Neural cell (in vitro differentiated cells): ENCODE results near the gene RCN2. TPM values are rescaled to one million over a fixed set of nuclear protein-coding genes. Genes with fewer than 3 reads are reported as not detected.

Source experiments
- H2AFZ ChIP-seq: fragments of 200-600, 300-800 bp; sonication (generic), shearing (Covaris generic); 2 replicates; pipeline ENCODE4 v1.6.0; 2014; ENCODE audit warnings: low read depth, mild to moderate bottlenecking, antibody characterized with exemption, low read length, moderate library complexity
- H3F3A ChIP-seq: fragments of 200-600 bp; shearing (Covaris generic); 2 replicates; pipeline ENCODE4 v1.6.1; 2016; ENCODE audit warnings: mild to moderate bottlenecking, moderate library complexity, mixed read lengths, antibody characterized with exemption, low read length; ENCODE audit not compliant: insufficient read depth, poor library complexity, severe bottlenecking
- H3K27ac ChIP-seq: fragments of 200-600, 300-800 bp; sonication (generic), shearing (Covaris generic); 2 replicates; pipeline ENCODE4 v1.5.1; 2014; ENCODE audit warnings: mild to moderate bottlenecking, low read length, moderate library complexity
- H3K27me3 ChIP-seq: fragments of 300-800, 200-600 bp; sonication (generic), shearing (Covaris generic); 2 replicates; pipeline ENCODE4 v1.6.0; 2014; ENCODE audit warnings: mild to moderate bottlenecking, low read depth, low read length, moderate library complexity; ENCODE audit not compliant: insufficient read depth
- H3K36me3 ChIP-seq: fragments of 300-800, 200-600 bp; sonication (generic), shearing (Covaris generic); 2 replicates; pipeline ENCODE4 v1.5.1; 2014; ENCODE audit warnings: mild to moderate bottlenecking, antibody characterized with exemption, low read length, moderate library complexity; ENCODE audit not compliant: insufficient read depth
- H3K4me2 ChIP-seq: fragments of 300-800, 200-600 bp; sonication (generic), shearing (Covaris generic); 2 replicates; pipeline ENCODE4 v1.6.0; 2014; ENCODE audit warnings: mild to moderate bottlenecking, low read length
- H3K4me3 ChIP-seq: fragments of 300-800, 200-600 bp; sonication (generic), shearing (Covaris generic); 2 replicates; pipeline ENCODE4 v1.5.1; 2014; ENCODE audit warnings: mild to moderate bottlenecking, low read length, moderate library complexity
- H3K79me2 ChIP-seq: fragments of 200-600 bp; shearing (Covaris generic); replicated peaks from 2 replicates; pipeline ENCODE4 v1.6.0; 2014; ENCODE audit warnings: mild to moderate bottlenecking, low read length, moderate library complexity; ENCODE audit not compliant: insufficient read depth
- H3K9ac ChIP-seq: fragments of 300-800, 200-600 bp; sonication (generic), shearing (Covaris generic); 2 replicates; pipeline ENCODE4 v1.6.1; 2016; ENCODE audit warnings: mild to moderate bottlenecking, low read length, mixed read lengths
- H3K9me2 ChIP-seq: fragments of 200-600 bp; shearing (Covaris generic); 2 replicates; pipeline ENCODE4 v1.6.1; 2016; ENCODE audit warnings: mild to moderate bottlenecking, low read length, mixed read lengths; ENCODE audit not compliant: insufficient read depth
- H3K9me3 ChIP-seq: fragments of 200-600, 300-800 bp; sonication (generic), shearing (Covaris generic); 2 replicates; pipeline ENCODE4 v1.6.1; 2016; ENCODE audit warnings: mild to moderate bottlenecking, mixed run types, low read length, moderate library complexity, mixed read lengths
- H4K20me1 ChIP-seq: fragments of 200-600 bp; shearing (Covaris generic); 2 replicates; pipeline ENCODE4 v1.6.1; 2016; ENCODE audit warnings: mild to moderate bottlenecking, mixed run types; ENCODE audit not compliant: insufficient read depth
- EP300 ChIP-seq: fragments of 450-650 bp; conservative IDR thresholded peaks from 2 replicates; pipeline ENCODE4 v1.6.1; 2014; ENCODE audit warnings: antibody characterized with exemption, mild to moderate bottlenecking, moderate library complexity; ENCODE audit not compliant: poor library complexity, severe bottlenecking
- EZH2 ChIP-seq: fragments of 200-600, 300-800 bp; shearing (Covaris generic), sonication (generic); IDR thresholded peaks from 2 replicates; pipeline ENCODE4 v1.6.1; 2014; ENCODE audit warnings: antibody characterized with exemption, low read length, borderline replicate concordance, mild to moderate bottlenecking; ENCODE audit not compliant: insufficient read depth, poor library complexity, severe bottlenecking
- MXI1 ChIP-seq: fragments of 450-650 bp; conservative IDR thresholded peaks from 2 replicates; pipeline ENCODE4 v1.6.1; 2014; ENCODE audit warnings: antibody characterized with exemption, mild to moderate bottlenecking; ENCODE audit not compliant: poor library complexity, severe bottlenecking
- POLR2AphosphoS5 ChIP-seq: IDR thresholded peaks from 2 replicates; pipeline ENCODE4 v1.6.1; 2012
- RAD21 ChIP-seq: fragments of 450-650 bp; conservative IDR thresholded peaks from 2 replicates; pipeline ENCODE4 v1.6.1; 2014; ENCODE audit warnings: antibody characterized with exemption, mild to moderate bottlenecking, moderate library complexity
- SMC3 ChIP-seq: fragments of 450-650 bp; conservative IDR thresholded peaks from 2 replicates; pipeline ENCODE4 v1.6.1; 2014; ENCODE audit warnings: antibody characterized with exemption, mild to moderate bottlenecking, moderate library complexity; ENCODE audit not compliant: poor library complexity
- TAF1 ChIP-seq: IDR thresholded peaks from 2 replicates; pipeline ENCODE4 v1.6.1; 2012; ENCODE audit warnings: low read depth
- polyA plus RNA-seq: library from polyadenylated mRNA; depleted of rRNA; stranded (reverse); fragments of >200 nt; gene quantifications from 2 replicates; pipeline ENCODE4 v1.2.3, GENCODE V29; 2014
- TF ChIP-seq, protein P1 (sequence below): IDR thresholded peaks from 2 replicates; pipeline ENCODE4 v1.6.1; 2012; ENCODE audit warnings: borderline replicate concordance
- TF ChIP-seq, protein P2 (sequence below): fragments of 450-650 bp; IDR thresholded peaks from 2 replicates; pipeline ENCODE4 v1.5.1; 2014; ENCODE audit warnings: antibody characterized with exemption, mild to moderate bottlenecking, moderate library complexity; ENCODE audit not compliant: poor library complexity, severe bottlenecking

The RCN2 gene
- polyA plus RNA-seq, 1 donor from 2014 or later, result 400 TPM

DNA sequence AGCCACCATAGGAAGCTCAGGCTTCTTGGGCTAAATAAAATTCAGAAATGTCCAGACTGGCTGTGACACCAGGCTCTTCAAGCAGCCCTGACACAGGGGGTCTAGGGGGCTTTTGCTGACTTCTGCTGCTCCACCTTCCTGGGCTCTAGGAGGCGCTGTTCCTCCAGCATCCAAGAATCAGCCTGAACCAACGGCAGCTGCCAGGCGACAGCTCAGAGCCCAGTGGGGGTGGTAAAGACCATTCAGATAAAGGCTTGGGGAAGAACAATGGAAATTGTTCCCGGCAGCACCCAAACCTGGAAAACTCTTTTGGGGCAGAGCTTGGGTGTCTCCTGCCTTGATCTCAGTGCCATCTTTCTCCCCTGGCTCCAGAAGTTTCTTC lies 41.8 kb downstream of the RCN2 start:
- H3K4me3 ChIP-seq, result no peak overlapping the region
- no peak overlapping the region for H2AFZ ChIP-seq

DNA sequence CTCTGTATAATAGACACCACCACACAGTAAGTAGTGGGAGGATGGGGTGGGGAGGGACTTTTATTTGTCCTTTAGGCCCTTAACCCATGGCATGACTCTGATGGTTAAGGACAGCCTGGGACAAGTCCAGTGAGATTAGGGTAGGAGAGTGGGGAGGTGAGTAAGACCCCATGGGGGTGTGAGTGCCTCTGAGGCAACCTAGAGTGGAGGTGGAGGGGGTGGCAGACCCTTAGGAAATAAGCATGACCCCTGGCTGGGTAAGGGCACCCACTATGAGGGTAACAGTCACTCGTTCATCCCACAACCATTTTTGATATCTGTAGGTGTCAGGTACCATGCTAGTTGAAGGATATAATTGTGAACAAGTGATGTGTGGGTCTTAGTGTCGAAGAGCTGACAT lies 42.4 kb downstream of the RCN2 start:
- no peak overlapping the region for H2AFZ ChIP-seq
- no peak overlapping the region for H3K9ac ChIP-seq
- H3K9me3 ChIP-seq, result no peaks in the 10 kb centered on the region
- no peaks in the 10 kb centered on the region for H3K79me2 ChIP-seq
- no peak overlapping the region for H3K27ac ChIP-seq
- H3F3A ChIP-seq, result no peaks in the 10 kb centered on the region
- H3K27me3 ChIP-seq, result no peaks in the 10 kb centered on the region
- no peak overlapping the region for H3K4me3 ChIP-seq
- H4K20me1 ChIP-seq, result no peaks in the 10 kb centered on the region
- no peaks in the 10 kb centered on the region for H3K36me3 ChIP-seq
- no peaks in the 10 kb centered on the region for H3K9me2 ChIP-seq
- H3K4me2 ChIP-seq, result no peak overlapping the region
- TF ChIP-seq, protein P1, sequence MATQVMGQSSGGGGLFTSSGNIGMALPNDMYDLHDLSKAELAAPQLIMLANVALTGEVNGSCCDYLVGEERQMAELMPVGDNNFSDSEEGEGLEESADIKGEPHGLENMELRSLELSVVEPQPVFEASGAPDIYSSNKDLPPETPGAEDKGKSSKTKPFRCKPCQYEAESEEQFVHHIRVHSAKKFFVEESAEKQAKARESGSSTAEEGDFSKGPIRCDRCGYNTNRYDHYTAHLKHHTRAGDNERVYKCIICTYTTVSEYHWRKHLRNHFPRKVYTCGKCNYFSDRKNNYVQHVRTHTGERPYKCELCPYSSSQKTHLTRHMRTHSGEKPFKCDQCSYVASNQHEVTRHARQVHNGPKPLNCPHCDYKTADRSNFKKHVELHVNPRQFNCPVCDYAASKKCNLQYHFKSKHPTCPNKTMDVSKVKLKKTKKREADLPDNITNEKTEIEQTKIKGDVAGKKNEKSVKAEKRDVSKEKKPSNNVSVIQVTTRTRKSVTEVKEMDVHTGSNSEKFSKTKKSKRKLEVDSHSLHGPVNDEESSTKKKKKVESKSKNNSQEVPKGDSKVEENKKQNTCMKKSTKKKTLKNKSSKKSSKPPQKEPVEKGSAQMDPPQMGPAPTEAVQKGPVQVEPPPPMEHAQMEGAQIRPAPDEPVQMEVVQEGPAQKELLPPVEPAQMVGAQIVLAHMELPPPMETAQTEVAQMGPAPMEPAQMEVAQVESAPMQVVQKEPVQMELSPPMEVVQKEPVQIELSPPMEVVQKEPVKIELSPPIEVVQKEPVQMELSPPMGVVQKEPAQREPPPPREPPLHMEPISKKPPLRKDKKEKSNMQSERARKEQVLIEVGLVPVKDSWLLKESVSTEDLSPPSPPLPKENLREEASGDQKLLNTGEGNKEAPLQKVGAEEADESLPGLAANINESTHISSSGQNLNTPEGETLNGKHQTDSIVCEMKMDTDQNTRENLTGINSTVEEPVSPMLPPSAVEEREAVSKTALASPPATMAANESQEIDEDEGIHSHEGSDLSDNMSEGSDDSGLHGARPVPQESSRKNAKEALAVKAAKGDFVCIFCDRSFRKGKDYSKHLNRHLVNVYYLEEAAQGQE, result no peak
- TF ChIP-seq TAF1, result no peak
- no peak for TF ChIP-seq EP300
- no peak for TF ChIP-seq SMC3
- no peak for TF ChIP-seq RAD21
- TF ChIP-seq MXI1, result no peak
- no peak for TF ChIP-seq POLR2AphosphoS5

More for the DNA sequence above, 41.8 kb downstream of the RCN2 start:
- Histone ChIP-seq H3K27me3 (no peaks in the 10 kb centered on the region), H3K4me2 (no peak overlapping the region), H3K36me3 (no peaks in the 10 kb centered on the region), H3K9me3 (no peaks in the 10 kb centered on the region), H3K9me2 (no peaks in the 10 kb centered on the region), H3K9ac (no peak overlapping the region), H3K27ac (no peak overlapping the region), H3F3A (no peaks in the 10 kb centered on the region), H3K79me2 (no peaks in the 10 kb centered on the region), H4K20me1 (no peaks in the 10 kb centered on the region)
- TF ChIP-seq, protein P2, sequence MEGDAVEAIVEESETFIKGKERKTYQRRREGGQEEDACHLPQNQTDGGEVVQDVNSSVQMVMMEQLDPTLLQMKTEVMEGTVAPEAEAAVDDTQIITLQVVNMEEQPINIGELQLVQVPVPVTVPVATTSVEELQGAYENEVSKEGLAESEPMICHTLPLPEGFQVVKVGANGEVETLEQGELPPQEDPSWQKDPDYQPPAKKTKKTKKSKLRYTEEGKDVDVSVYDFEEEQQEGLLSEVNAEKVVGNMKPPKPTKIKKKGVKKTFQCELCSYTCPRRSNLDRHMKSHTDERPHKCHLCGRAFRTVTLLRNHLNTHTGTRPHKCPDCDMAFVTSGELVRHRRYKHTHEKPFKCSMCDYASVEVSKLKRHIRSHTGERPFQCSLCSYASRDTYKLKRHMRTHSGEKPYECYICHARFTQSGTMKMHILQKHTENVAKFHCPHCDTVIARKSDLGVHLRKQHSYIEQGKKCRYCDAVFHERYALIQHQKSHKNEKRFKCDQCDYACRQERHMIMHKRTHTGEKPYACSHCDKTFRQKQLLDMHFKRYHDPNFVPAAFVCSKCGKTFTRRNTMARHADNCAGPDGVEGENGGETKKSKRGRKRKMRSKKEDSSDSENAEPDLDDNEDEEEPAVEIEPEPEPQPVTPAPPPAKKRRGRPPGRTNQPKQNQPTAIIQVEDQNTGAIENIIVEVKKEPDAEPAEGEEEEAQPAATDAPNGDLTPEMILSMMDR, result peak; percentile 12
- TF ChIP-seq POLR2AphosphoS5, result no peak

DNA sequence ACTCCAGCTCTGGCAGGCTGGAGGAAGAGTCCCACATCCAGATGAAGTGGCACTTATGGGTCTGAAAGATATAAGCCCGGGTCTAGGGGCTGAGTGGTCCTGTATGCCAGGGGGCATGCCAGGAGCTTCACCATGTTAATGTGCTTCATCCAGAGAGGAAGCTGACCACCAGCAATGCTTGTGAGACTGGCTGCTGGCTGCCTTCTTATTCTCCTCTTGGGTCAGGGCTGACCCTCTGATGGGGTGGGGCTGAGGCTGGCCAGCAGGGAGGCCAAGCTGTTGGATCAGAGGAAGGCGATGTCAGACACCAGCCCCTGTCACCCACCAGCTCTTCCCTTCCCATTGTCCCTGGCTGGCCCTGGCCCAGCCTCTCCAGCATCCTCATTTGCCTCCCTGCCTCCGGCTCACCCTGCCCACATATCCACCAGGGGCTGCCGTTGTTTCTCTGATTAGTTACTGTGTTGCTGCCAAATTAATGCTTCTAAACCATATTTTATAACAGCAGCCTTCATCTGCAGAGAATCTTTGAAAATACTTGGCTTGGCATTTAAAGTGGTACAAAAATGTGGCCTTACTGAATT lies 43.0 kb downstream of the RCN2 start:
- Histone ChIP-seq H3F3A (no peaks in the 10 kb centered on the region), H4K20me1 (no peaks in the 10 kb centered on the region), H3K36me3 (no peaks in the 10 kb centered on the region), H3K4me2 (no peak overlapping the region), H3K9me3 (no peaks in the 10 kb centered on the region), H3K27ac (no peak overlapping the region), H3K79me2 (no peaks in the 10 kb centered on the region), H3K4me3 (no peak overlapping the region), H3K27me3 (no peaks in the 10 kb centered on the region), H3K9me2 (no peaks in the 10 kb centered on the region), H2AFZ (no peak overlapping the region), H3K9ac (no peak overlapping the region)
- TF ChIP-seq, protein P2, result no peak
- TF ChIP-seq POLR2AphosphoS5 (no peak), RAD21 (no peak), EP300 (no peak), EZH2 (no peak), MXI1 (no peak)
- TF ChIP-seq, protein P1, result no peak
